T-helper 1 cell (primary cell): ENCODE measurements around the gene KCNE5.
"Not testable (repeated sequence)": the region's sequence is repeated elsewhere in the genome, so short reads cannot be mapped to it uniquely, and the experiment has no call there.

ENCODE experiments used
- DNase-seq, 5 donors: peaks; one replicate each; pipeline ENCODE4 v3.0.0-alpha.2; 2012 to 2020

Gene KCNE5

DNA sequence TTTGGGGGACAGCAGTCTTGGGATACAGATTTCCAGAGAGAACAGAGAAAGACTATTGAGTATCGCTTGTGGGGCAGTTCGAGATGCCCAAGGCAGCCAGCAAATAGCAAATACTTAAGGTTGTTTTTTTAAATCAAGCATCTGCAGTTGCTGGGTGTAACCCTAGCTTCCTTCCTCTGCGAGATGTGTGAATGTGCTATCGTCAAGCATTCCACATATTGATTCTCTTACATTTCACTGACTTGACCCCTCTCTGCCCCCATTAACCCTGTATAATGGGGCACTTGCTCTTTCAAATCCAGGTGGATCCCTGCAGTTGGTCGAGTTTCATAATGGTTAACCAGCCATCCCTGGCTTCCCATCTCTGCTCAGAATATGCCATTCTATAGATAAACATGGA is 23.5 kb downstream of the KCNE5 start:
- DNase-seq: no peak

DNA sequence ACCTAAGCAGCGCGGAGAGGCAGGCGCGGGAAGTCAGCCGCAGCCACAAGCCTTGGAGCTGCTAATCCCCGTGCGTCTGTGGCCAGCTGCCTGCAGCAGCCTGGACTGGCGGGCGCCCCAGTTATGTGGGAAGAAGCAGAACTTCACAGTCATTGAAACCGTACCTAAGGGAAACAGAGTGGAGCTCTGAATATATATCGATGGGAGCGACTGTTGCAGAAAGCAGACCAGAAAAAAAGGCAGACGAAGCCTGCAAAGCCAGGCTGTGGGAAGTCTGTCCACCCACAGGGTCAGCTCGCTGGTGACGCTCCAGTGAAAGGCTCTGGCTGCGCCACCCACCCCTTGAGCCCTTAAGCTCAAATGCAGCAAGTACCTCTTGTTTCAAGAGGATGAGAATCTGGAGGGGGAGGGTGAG is 24.7 kb downstream of the KCNE5 start:
- DNase-seq: no peak

DNA sequence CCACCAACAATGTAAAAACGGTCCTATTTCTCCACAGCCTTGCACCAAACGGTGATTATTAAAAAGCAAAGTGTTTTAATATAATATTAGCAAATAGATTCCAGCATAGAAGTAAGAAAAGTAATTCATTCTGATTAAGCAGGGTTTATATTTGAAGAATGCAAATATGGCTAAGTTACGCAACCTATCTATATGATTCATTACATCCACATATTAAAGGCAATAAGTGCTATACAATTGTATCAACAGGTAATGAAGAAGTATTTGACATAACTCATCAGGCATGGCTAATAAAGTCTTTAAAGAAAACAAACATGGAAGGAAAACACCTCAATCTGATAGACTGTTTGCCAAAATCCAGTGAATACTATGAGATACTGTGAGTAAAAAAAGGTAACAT is 29.0 kb downstream of the KCNE5 start:
- DNase-seq: no peak

DNA sequence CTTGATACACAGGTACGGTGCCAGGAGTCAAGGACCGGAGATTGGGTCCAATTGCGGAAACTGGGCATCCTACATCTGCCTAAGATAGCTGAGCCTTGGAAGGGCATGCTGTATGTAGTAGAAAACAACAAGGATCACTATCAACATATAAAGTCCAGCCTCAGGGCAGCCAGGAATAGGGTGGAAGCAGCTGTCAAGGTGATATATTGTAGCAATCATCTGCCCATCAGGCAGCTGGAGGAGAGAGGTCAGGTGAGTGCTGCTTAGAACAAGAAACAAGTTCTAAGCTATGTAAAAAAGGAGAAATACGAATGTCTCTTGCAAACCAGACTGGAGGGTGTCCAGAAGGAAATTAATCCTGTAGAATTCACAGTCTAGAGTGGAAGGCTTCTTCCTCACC is 34.8 kb downstream of the KCNE5 start:
- no peak for DNase-seq

DNA sequence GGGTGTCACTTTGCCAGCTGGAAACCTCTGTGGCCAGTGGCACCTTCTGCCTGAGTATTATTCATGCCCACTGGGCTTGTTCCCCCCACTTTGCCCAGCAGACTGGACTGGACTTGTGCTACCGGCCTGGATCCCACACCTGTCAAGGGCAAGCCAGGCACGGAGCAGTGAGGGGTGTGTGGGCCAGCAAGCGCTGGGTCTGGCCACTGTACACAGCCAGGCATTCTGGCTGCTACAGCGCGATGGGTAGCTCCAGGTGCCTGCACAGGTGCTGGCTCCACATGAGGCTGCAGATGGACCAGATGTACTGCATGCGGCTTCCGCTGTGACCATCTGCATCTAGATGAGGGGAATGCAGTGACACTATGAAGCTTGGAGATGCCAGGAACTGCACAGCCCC is 39.5 kb downstream of the KCNE5 start:
- DNase-seq: no peak

DNA sequence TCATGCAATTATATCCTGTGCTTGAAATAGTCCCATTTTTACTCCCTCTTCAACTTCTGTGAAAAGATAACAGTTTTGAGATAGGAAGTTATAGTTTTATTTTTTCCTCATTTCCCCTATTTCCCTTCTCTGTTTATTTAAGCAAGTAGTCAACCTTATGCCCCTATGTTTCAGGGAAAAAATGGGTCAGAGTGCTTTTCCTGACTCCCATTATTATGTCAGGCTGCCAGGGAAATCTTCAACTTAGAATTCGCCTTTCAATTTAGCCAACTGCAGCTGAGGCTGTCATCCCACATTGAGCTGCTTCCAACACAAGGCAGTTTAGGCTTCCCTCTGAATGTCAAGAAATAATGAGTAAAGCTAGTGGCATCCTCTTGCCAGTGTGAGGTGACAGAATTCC is 46.1 kb downstream of the KCNE5 start:
- no peak for DNase-seq

DNA sequence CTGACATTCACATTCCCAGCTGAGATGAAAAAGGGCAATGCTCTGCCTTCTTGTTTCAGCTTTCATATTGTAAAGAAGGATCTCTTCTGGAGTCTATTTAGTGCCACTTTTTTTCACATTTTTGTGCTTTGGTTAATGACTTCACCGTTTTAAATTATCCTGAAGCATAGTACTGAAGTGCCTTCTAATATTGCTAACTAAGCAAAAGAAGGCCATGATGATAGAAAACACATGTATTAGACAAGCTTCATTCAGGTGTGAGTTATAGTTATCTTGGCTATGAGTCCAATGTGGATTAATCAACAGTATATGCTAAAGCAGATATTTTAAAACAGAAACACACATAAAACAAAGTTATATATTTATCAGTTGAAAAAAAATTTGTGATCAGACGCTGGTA is 47.9 kb downstream of the KCNE5 start:
- no peak for DNase-seq

DNA sequence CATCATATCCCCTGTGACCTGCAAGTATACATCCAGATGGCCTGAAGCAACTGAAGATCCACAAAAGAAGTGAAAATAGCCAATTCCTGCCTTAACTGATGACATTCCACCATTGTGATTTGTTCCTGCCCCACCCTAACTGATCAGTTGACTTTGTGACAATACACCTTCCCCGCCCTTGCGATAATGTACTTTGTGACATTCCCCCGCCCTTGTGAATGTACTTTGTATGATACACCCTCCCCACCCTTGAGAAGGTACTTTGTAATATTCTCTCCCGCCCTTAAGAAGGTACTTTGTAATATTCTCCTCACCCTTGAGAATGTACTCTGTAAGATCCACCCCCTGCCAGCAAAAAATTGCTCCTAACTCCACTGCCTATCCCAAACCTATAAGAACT is 48.9 kb downstream of the KCNE5 start:
- DNase-seq: not testable (repeated sequence)
